ENCODE measurements around the gene NUDCD2. TPM values are rescaled to one million over a fixed set of nuclear protein-coding genes. Genes with fewer than 3 reads are reported as not detected.

The NUDCD2 gene
- polyA plus RNA-seq, 1 donor (not counting 4 experiments of a cell fraction or from before 2014, with no cell fraction given): 15.9 TPM

GRCh38 chr5:163444526-163444925 is 15.4 kb downstream of the NUDCD2 start:
- TF ChIP-seq CTCF (optimal IDR thresholded peaks at IDR 0.05 in 1 of 3, IDR thresholded peaks at IDR 0.05 in 1 of 3, conservative IDR thresholded peaks at IDR 0.05 in 1 of 3; ENCODE audit: extremely low read depth in 1 of 3, insufficient read depth in 2 of 3, low read length in 3 of 3) (no peak), EZH2 (IDR thresholded peaks at IDR 0.05; ENCODE audit: low read length) (no peak)
- Histone ChIP-seq H3K36me3 (ENCODE audit: control insufficient read depth in 2 of 2, extremely low read depth in 1 of 2, insufficient read depth in 2 of 2, low read length in 2 of 2) (peaks cover 18 to 23% of the 10 kb centered on the region in 2 experiments), H3K4me1 (ENCODE audit: control insufficient read depth, extremely low read depth, insufficient read depth, low read length) (peaks cover 5% of the 10 kb centered on the region), H3K27me3 (ENCODE audit: control insufficient read depth, extremely low read depth, insufficient read depth, low read length) (no peaks in the 10 kb centered on the region), H4K20me1 (ENCODE audit: control insufficient read depth, extremely low read depth, insufficient read depth, low read length) (no peaks in the 10 kb centered on the region), H3K27ac (ENCODE audit: control insufficient read depth, insufficient read depth, low read length) (no peak overlapping the region), H3K4me3 (ENCODE audit: control insufficient read depth in 2 of 3, extremely low read depth in 1 of 3, insufficient read depth in 2 of 3, low read depth in 1 of 3, low read length in 3 of 3) (no peak overlapping the region), H3K79me2 (ENCODE audit: control insufficient read depth, insufficient read depth, low read length) (peaks cover 18% of the 10 kb centered on the region), H3K9me1 (ENCODE audit: control insufficient read depth, extremely low read depth, insufficient read depth, low read length) (no peaks in the 10 kb centered on the region), H3K4me2 (ENCODE audit: control insufficient read depth, extremely low read depth, insufficient read depth, low read depth, low read length) (no peak overlapping the region), H2AFZ (ENCODE audit: control insufficient read depth, low read length) (no peak overlapping the region), H3K9me3 (ENCODE audit: control insufficient read depth, low read depth, low read length) (no peaks in the 10 kb centered on the region), H3K9ac (ENCODE audit: control insufficient read depth, extremely low read depth, insufficient read depth, low read length) (no peak overlapping the region)
- no peak for FAIRE-seq
- no peak for DNase-seq (ENCODE audit: low read depth, low spot score)
- dilution Hi-C loops (cut with MboI; ENCODE audit: extremely low pct_ligation_motif_present, low sequenced_read_pairs): no loop called here

GRCh38 chr5:163440954-163441353 is 18.9 kb downstream of the NUDCD2 start:
- H3K36me3 ChIP-seq (ENCODE audit: control insufficient read depth in 2 of 2, extremely low read depth in 1 of 2, insufficient read depth in 2 of 2, low read length in 2 of 2): peaks cover 10 to 28% of the 10 kb centered on the region in 2 experiments
- H3K9me1 ChIP-seq (ENCODE audit: control insufficient read depth, extremely low read depth, insufficient read depth, low read length): no peaks in the 10 kb centered on the region
- H3K79me2 ChIP-seq (ENCODE audit: control insufficient read depth, insufficient read depth, low read length): peaks cover 39% of the 10 kb centered on the region
- H3K27ac ChIP-seq (ENCODE audit: control insufficient read depth, insufficient read depth, low read length): no peak overlapping the region
- H4K20me1 ChIP-seq (ENCODE audit: control insufficient read depth, extremely low read depth, insufficient read depth, low read length): peaks cover 4% of the 10 kb centered on the region
- H3K9me3 ChIP-seq (ENCODE audit: control insufficient read depth, low read depth, low read length): no peaks in the 10 kb centered on the region
- no peaks in the 10 kb centered on the region for H3K27me3 ChIP-seq (ENCODE audit: control insufficient read depth, extremely low read depth, insufficient read depth, low read length)
- TF ChIP-seq CTCF (optimal IDR thresholded peaks at IDR 0.05 in 1 of 3, IDR thresholded peaks at IDR 0.05 in 1 of 3, conservative IDR thresholded peaks at IDR 0.05 in 1 of 3; ENCODE audit: extremely low read depth in 1 of 3, insufficient read depth in 2 of 3, low read length in 3 of 3) (no peak), EZH2 (IDR thresholded peaks at IDR 0.05; ENCODE audit: low read length) (no peak)
- no peak overlapping the region for H2AFZ ChIP-seq (ENCODE audit: control insufficient read depth, low read length)
- DNase-seq (ENCODE audit: low read depth, low spot score) (no peak), FAIRE-seq (no peak)
- H3K9ac ChIP-seq (ENCODE audit: control insufficient read depth, extremely low read depth, insufficient read depth, low read length): no peak overlapping the region
- no peak overlapping the region for H3K4me3 ChIP-seq (ENCODE audit: control insufficient read depth in 2 of 3, extremely low read depth in 1 of 3, insufficient read depth in 2 of 3, low read depth in 1 of 3, low read length in 3 of 3)
- dilution Hi-C loops (cut with MboI; ENCODE audit: extremely low pct_ligation_motif_present, low sequenced_read_pairs): no loop called here
- H3K4me2 ChIP-seq (ENCODE audit: control insufficient read depth, extremely low read depth, insufficient read depth, low read depth, low read length): no peak overlapping the region
- peaks cover 16% of the 10 kb centered on the region for H3K4me1 ChIP-seq (ENCODE audit: control insufficient read depth, extremely low read depth, insufficient read depth, low read length)
